Neuronal stem cell (in vitro differentiated cells): ENCODE results near the gene CAPG.
A peak's percentile ranks its signal among the peaks of the same experiment; 100 is the strongest.

Experiments
- DNase-seq: peaks from one replicate; pipeline ENCODE4 v3.0.0-alpha.2; 2013; ENCODE audit warnings: low spot score
- H2AFZ ChIP-seq: one replicate; pipeline ENCODE4 v1.6.1; 2013; ENCODE audit warnings: mild to moderate bottlenecking, low read length, inconsistent platforms
- H2AK5ac ChIP-seq: 2 replicates; pipeline ENCODE4 v1.6.1; 2013; ENCODE audit warnings: low read depth, mild to moderate bottlenecking, inconsistent platforms, low read length, moderate library complexity, mixed read lengths
- H2BK120ac ChIP-seq: 2 replicates; pipeline ENCODE4 v1.6.1; 2013; ENCODE audit warnings: low read depth, mild to moderate bottlenecking, inconsistent platforms, low read length, moderate library complexity, mixed read lengths
- H2BK12ac ChIP-seq: one replicate; pipeline ENCODE4 v1.6.1; 2013; ENCODE audit warnings: low read length, inconsistent platforms
- H2BK15ac ChIP-seq: 2 replicates; pipeline ENCODE4 v1.6.1; 2013; ENCODE audit warnings: mild to moderate bottlenecking, low read length, inconsistent platforms, mixed read lengths
- H2BK5ac ChIP-seq: one replicate; pipeline ENCODE4 v1.6.1; 2013; ENCODE audit warnings: inconsistent platforms, mild to moderate bottlenecking, low read length, moderate library complexity
- H3K14ac ChIP-seq: one replicate; pipeline ENCODE4 v1.6.1; 2013; ENCODE audit warnings: low read length, inconsistent platforms
- H3K18ac ChIP-seq: 2 replicates; pipeline ENCODE4 v1.6.1; 2013; ENCODE audit warnings: low read length, inconsistent platforms
- H3K23ac ChIP-seq: 2 replicates; pipeline ENCODE4 v1.6.1; 2013; ENCODE audit warnings: low read depth, mild to moderate bottlenecking, mixed read lengths, low read length, inconsistent platforms; ENCODE audit not compliant: poor library complexity
- H3K27ac ChIP-seq: replicated peaks from 3 replicates; pipeline ENCODE4 v1.5.1; 2013; ENCODE audit warnings: low read length, inconsistent platforms
- H3K27me3 ChIP-seq, 3 experiments: 2 replicates each; pipeline ENCODE4 v1.6.1; 2013; ENCODE audit warnings: low read length in 3 of 3, mild to moderate bottlenecking in 2 of 3, inconsistent platforms in 1 of 3, low read depth in 1 of 3, mixed read lengths in 1 of 3, moderate library complexity in 1 of 3; ENCODE audit not compliant: control insufficient read depth in 3 of 3, insufficient read depth in 3 of 3
- H3K36me3 ChIP-seq, 2 donors: replicated peaks in 1 of 2; 2 replicates each; pipeline ENCODE4 v1.6.1; 2013; ENCODE audit warnings: low read length in 2 of 2; ENCODE audit not compliant: control insufficient read depth in 2 of 2, insufficient read depth in 2 of 2
- H3K4ac ChIP-seq: 2 replicates; pipeline ENCODE4 v1.6.1; 2013; ENCODE audit warnings: inconsistent platforms, mild to moderate bottlenecking, low read length, moderate library complexity
- H3K4me1 ChIP-seq, 2 donors: 1 replicate in 1 of 2; 2 replicates in 1 of 2; pipeline ENCODE4 v1.6.1; 2013; ENCODE audit warnings: low read length in 2 of 2, low read depth in 1 of 2; ENCODE audit not compliant: control insufficient read depth in 2 of 2, insufficient read depth in 1 of 2
- H3K4me2 ChIP-seq: one replicate; pipeline ENCODE4 v1.6.1; 2013; ENCODE audit warnings: mild to moderate bottlenecking, low read length, inconsistent platforms; ENCODE audit not compliant: insufficient read depth, poor library complexity, severe bottlenecking
- H3K4me3 ChIP-seq, 2 donors: 2 replicates each; pipeline ENCODE4 v1.5.1; 2013; ENCODE audit warnings: low read length in 2 of 2, mild to moderate bottlenecking in 2 of 2, inconsistent platforms in 1 of 2, moderate library complexity in 1 of 2
- H3K79me1 ChIP-seq: one replicate; pipeline ENCODE4 v1.6.1; 2013; ENCODE audit warnings: low read depth, mild to moderate bottlenecking, inconsistent platforms, low read length, moderate library complexity
- H3K9ac ChIP-seq: one replicate; pipeline ENCODE4 v1.6.1; 2013; ENCODE audit warnings: mild to moderate bottlenecking, low read depth, low read length, inconsistent platforms; ENCODE audit not compliant: poor library complexity
- H3K9me3 ChIP-seq, 2 donors: replicated peaks in 1 of 2; 2 replicates each; pipeline versions ENCODE3 to v1.6.1; 2013; ENCODE audit warnings: low read length in 2 of 2, mild to moderate bottlenecking in 2 of 2, inconsistent platforms in 1 of 2, low read depth in 1 of 2, mixed read lengths in 1 of 2, moderate library complexity in 1 of 2; ENCODE audit not compliant: control insufficient read depth in 2 of 2, insufficient read depth in 1 of 2
- H4K8ac ChIP-seq: one replicate; pipeline ENCODE4 v1.6.1; 2013; ENCODE audit warnings: low read depth, mild to moderate bottlenecking, inconsistent platforms, low read length, moderate library complexity
- H4K91ac ChIP-seq: one replicate; pipeline ENCODE4 v1.6.1; 2013; ENCODE audit warnings: low read length, low read depth, mild to moderate bottlenecking, inconsistent platforms; ENCODE audit not compliant: poor library complexity
- WGBS, 2 donors: extraction: QIAGEN DNeasy Blood & Tissue Kit; methylation state at CpG; one replicate each; pipeline ENCODE4 v1.1.7; 2013; ENCODE audit warnings: missing lambda C conversion rate in 2 of 2, mixed read lengths in 1 of 2; ENCODE audit not compliant: insufficient read length in 2 of 2, insufficient replicate concordance in 1 of 2; ENCODE audit errors: extremely low coverage in 2 of 2; 5-methylcytosine and 5-hydroxymethylcytosine counted together

CAPG gene

DNA sequence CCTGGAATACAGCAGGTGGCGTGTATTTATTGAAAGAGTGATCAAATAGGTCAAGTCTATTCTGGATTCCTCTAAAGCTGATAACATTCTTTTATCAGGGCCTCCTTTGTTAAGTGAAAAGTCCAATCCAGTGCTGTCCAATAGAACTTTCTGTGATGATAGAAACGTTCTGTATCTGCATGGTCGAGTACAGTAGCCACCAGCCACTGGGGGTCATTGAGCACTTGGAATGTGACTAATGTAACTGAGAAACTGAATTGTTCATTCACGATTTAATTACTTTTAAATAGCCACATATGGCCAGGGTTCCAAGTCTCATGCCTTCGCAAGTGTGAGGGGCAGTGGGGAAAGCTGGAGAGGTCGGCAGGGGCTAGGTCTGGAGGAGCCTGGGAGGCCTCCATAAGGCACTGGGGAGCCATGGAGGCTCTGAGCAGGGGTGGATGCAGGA, 28.9 kb upstream of the CAPG start:
- no peaks in the 10 kb centered on the region for H3K36me3 ChIP-seq
- no peaks in the 10 kb centered on the region for H3K79me1 ChIP-seq
- H2AFZ ChIP-seq: no peak overlapping the region
- no peak overlapping the region for H3K14ac ChIP-seq
- H3K18ac ChIP-seq: no peak overlapping the region
- H2BK5ac ChIP-seq: no peak overlapping the region
- H4K91ac ChIP-seq: no peak overlapping the region
- no CpG with 5 or more reads among the region's 6 CpGs for WGBS, 2 donors
- H3K4me3 ChIP-seq: no peak overlapping the region
- H3K9me3 ChIP-seq: no peaks in the 10 kb centered on the region
- peak overlapping the region; percentile 18 for H2BK15ac ChIP-seq
- no peak overlapping the region for H2AK5ac ChIP-seq
- H3K9ac ChIP-seq: no peak overlapping the region
- H3K27me3 ChIP-seq: peaks cover 0 to 18% (median 0%) of the 10 kb centered on the region in 3 experiments
- no peak overlapping the region for H2BK12ac ChIP-seq
- H3K23ac ChIP-seq: no peak overlapping the region
- peaks cover 3 to 14% of the 10 kb centered on the region in 2 donors for H3K4me1 ChIP-seq
- DNase-seq: no peak
- H3K27ac ChIP-seq: no peak overlapping the region
- H3K4me2 ChIP-seq: no peak overlapping the region
- H4K8ac ChIP-seq: no peak overlapping the region
- H3K4ac ChIP-seq: no peak overlapping the region
- no peak overlapping the region for H2BK120ac ChIP-seq

DNA sequence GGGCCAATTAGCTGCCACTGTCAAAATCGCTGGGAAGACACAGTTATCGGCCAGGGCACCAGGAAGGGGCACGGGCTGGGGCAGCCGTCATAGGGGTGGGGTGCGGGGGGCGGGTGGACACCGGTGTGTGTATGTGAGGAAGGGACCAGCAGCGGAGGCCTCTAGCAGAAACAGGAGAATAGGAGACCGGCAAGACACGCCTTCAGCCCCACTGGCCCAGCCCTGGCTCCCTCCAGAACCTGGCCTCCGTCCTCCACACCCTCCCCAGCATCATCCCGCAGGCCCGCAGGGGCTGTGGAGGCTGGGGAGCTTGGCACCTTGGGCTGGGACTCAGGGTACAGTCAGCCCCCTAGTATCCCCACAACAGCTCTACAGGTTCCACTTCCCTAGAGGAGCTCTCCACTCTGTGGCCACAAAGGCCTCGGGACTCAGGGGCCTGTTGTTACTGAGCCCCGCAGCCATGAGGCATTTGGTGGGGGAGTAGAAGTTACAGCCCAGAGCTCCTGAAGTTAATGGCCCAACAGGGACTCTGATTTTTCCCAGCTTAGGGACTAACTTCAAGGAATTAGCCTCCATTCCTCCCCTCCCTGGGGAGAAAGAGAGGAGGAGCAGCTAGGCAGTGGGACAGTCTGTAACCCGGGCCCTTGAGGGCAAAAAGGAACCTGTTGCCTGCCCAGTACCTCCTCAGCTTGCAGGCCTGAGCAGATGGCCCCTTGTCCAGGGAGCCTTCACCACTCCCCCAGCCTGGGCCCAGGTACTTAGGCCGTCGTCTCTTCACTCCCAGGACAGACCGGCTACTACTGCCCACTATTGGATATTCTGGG, 28.2 kb upstream of the CAPG start:
- Histone ChIP-seq H3K27ac (no peak overlapping the region), H3K4me3 (no peak overlapping the region), H2BK12ac (no peak overlapping the region)

DNA sequence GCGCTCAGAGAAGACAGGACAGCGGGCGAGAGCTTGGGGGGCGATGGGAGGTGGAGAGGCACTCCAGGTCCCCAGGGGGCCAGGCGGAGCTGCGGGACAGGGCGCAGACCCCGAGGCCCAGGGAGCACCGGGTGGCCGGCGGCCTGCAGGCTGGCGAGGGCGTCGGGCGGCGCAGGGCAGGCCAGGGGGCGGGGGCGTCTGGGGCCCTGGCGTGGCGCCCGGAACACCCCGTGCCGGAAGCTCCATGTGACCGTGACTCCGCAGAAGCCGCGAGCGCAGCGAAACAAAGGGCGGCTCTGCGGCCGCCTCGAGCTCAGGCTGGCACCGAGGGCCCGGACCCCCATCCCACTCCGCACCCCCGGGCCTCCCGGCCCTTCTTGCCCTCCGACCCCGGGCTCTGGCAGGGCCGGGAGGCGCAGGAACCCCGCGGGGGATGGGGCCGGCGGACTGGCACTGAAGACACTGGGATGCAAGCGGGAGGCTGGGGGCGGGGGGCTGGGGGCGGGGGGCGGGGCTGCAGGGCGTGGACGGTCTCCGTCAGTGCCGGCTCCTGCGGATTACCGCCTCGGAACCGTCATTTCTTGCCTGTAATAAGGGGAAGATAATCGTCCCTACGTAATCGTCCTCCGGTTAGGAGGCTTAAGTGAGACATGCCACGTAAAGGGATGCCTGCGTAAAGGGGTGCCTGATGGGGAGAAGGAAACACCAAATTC, 27.5 kb upstream of the CAPG start:
- peaks cover 0 to 13% (median 0%) of the 10 kb centered on the region in 3 experiments for H3K27me3 ChIP-seq
- peak overlapping the region; percentile 75 for H3K4me2 ChIP-seq
- H3K9me3 ChIP-seq: no peaks in the 10 kb centered on the region
- peak overlapping the region; percentile 62 for H2BK5ac ChIP-seq
- WGBS, 2 donors: no CpG with 5 or more reads among the region's 64 CpGs
- peak; percentile 53 for DNase-seq
- H3K9ac ChIP-seq: peak overlapping the region; percentile 80
- H4K8ac ChIP-seq: no peak overlapping the region
- no peaks in the 10 kb centered on the region for H3K36me3 ChIP-seq
- H2AK5ac ChIP-seq: peak overlapping the region; percentile 88
- H3K14ac ChIP-seq: peak overlapping the region; percentile 63
- H4K91ac ChIP-seq: peak overlapping the region; percentile 86
- H3K79me1 ChIP-seq: no peaks in the 10 kb centered on the region
- peak overlapping the region; percentile 63 for H2BK120ac ChIP-seq
- no peak overlapping the region for H3K27ac ChIP-seq
- no peak overlapping the region for H3K4ac ChIP-seq
- no peak overlapping the region for H3K23ac ChIP-seq
- peaks cover 12 to 18% of the 10 kb centered on the region in 2 donors for H3K4me1 ChIP-seq
- H2BK15ac ChIP-seq: peak overlapping the region; percentile 54
- peak overlapping the region; percentile 97 for H3K18ac ChIP-seq
- H2BK12ac ChIP-seq: peak overlapping the region; percentile 89
- H2AFZ ChIP-seq: peak overlapping the region; percentile 68
- no peak overlapping the region for H3K4me3 ChIP-seq

More for the DNA sequence above, 28.2 kb upstream of the CAPG start:
- peak overlapping the region; percentile 31 for H2BK5ac ChIP-seq
- H4K91ac ChIP-seq: peak overlapping the region; percentile 18
- H3K9me3 ChIP-seq: no peaks in the 10 kb centered on the region
- H3K18ac ChIP-seq: peak overlapping the region; percentile 90
- peak overlapping the region; percentile 68 for H2AFZ ChIP-seq
- no peaks in the 10 kb centered on the region for H3K79me1 ChIP-seq
- peak overlapping the region; percentile 24 for H3K4ac ChIP-seq
- no CpG with 5 or more reads among the region's 19 CpGs for WGBS, 2 donors
- peak overlapping the region; percentile 93 for H2AK5ac ChIP-seq
- H2BK120ac ChIP-seq: peak overlapping the region; percentile 39
- H3K4me2 ChIP-seq: peak overlapping the region; percentile 75
- H3K9ac ChIP-seq: no peak overlapping the region
- H3K14ac ChIP-seq: peak overlapping the region; percentile 48
- no peaks in the 10 kb centered on the region for H3K36me3 ChIP-seq
- H3K4me1 ChIP-seq: peaks cover 7 to 16% of the 10 kb centered on the region in 2 donors
- H4K8ac ChIP-seq: no peak overlapping the region
- no peak for DNase-seq
- H2BK15ac ChIP-seq: peak overlapping the region; percentile 18
- H3K23ac ChIP-seq: no peak overlapping the region
- peaks cover 0 to 18% (median 0%) of the 10 kb centered on the region in 3 experiments for H3K27me3 ChIP-seq
